HG02759 (cell line): ENCODE results near the gene ATG13.

ENCODE experiments used
- ATAC-seq: cut with Tn5 transposase; IDR thresholded peaks from one replicate; pipeline ENCODE4 v1.9.1; 2021; ENCODE audit warnings: mild to moderate bottlenecking, moderate library complexity; ENCODE audit not compliant: unreplicated experiment

The ATG13 gene

GRCh38 chr11:46674463-46675287, 57.3 kb downstream of the ATG13 start:
- no peak for ATAC-seq

DNA sequence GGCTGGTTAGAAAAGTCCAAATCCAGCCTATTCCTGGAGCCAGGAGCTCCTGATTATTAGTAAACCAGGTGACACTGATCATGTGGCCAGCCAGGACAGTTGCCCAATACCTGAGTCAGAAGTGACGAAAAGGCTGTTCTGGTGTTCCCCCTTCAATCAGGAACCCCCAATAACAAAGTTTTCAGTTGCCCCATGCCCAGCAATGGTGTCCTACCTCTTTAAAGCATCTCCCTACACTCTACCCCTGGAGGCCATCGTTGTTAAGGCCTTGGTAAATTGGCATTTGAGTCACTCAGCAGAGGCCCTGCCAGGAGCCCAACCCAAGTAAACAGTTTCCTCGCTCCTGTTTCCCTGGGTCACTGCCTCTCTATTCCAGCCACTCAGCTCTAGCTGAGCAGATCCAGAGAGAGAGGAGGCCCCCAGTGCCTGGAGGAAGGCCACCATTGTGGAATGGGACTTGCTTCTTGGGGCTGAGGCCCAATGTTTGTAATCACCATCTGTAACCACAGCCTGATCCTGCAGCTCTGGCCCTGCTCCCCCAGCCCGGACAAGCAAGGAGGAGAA, 58.0 kb downstream of the ATG13 start:
- ATAC-seq: no peak

DNA sequence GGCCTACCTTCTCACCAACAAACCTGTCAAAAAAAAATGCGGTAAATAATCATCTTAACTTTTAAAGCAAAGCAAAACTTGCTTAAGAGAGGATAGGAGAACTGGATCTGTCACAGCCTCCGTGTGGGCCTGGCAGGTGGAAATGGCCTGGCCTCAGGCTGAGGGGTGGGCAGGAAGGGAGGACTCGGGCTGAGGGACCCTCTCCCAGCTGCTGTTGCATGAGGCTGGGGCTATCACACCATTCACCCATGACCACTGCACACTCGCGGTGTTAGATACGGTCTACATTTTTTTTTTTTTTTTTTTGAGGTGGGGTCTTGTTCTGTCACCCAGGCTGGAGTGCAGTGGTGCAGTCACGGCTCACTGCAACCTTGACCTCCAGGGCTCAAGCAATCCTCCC, 58.6 kb downstream of the ATG13 start:
- ATAC-seq: no peak

DNA sequence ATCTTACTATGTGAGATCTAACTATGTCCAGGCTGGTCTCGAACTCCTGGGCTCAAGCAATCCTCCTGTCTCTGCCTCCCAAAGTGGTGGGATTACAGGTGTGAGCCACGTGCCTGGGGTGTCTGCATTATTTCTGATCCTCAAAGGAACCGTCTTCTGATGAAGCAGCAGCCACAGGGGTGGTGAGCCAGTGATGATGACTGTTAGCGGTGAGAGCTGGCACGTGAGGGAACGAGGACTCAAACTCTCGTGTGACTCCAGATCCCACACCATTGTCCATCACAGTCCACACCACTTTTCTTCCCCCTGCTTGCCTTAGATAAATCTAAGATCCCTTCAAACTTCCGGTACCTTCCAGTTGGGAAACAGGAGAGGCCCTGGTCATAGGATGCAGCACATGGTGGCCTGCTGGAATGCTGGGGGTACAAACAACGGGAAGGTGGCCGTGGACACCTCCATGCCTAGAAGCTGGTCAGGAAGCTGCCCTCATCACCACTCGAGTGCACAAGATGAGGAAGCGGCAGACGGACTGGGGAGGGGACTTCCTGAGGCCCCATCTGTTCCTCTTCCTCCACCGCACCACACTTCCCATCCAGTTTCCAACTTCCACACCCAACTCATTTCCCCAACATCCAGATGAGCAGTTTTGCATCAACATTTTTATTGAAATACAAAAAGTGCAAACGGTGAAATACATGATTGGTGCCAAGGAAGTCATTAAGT, 59.2 kb downstream of the ATG13 start:
- no peak for ATAC-seq

GRCh38 chr11:46677169-46677568, 59.8 kb downstream of the ATG13 start:
- ATAC-seq: no peak

DNA sequence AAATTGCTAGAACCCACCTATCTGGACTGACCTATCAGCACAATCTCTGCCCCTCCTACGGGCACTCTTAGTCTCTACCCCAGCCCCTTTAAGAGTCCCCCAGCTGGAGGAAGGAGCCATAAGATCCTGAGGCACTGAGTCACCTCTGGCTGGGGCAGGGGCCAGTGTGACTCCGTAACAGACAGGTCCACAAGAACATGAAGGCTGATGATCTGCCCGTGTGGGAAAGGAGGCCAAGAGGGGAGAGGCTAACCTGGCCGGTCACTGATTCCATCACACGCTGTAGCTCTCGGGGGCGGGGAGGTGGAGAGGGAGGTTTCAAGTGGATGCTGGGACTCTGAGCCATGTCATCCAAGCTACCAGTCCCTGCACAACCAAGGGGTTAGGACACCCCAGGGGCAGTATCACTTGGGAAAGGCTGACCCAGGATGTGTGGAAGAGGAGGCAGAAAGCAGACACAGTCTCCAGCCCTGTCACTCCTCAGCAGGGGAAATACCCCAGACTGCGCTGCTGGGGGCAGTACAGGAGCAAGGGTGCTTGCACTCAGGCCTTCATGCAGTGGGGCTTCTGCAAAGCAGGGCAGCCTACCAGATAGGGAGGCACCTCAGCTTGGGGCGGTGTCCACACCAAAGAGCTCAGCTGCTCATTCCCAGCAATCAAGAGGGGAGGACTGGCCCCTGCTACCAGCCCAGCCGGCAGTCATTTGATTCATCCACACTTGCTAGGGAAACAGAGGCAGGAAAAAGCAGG, 60.8 kb downstream of the ATG13 start:
- no peak for ATAC-seq

DNA sequence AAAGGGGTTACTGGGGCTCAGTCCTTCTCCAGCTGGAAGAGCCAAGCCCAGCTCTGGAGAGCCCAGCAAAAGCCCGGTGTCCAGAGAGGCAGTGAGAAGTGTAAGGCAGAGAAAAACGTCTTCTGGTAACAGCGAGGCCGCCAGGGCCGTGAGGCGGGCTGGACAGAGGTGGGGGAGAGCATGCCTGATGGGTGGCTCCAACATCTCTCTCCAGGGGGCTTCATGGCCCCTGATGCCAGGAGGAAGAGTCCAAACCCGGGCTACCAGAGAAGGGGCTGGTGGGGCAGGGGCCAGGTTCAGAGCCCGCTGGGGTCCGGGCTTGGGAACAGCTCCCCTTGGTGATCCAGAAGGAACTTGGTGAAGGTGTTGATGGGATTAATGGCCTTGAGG, 61.4 kb downstream of the ATG13 start:
- no peak for ATAC-seq

DNA sequence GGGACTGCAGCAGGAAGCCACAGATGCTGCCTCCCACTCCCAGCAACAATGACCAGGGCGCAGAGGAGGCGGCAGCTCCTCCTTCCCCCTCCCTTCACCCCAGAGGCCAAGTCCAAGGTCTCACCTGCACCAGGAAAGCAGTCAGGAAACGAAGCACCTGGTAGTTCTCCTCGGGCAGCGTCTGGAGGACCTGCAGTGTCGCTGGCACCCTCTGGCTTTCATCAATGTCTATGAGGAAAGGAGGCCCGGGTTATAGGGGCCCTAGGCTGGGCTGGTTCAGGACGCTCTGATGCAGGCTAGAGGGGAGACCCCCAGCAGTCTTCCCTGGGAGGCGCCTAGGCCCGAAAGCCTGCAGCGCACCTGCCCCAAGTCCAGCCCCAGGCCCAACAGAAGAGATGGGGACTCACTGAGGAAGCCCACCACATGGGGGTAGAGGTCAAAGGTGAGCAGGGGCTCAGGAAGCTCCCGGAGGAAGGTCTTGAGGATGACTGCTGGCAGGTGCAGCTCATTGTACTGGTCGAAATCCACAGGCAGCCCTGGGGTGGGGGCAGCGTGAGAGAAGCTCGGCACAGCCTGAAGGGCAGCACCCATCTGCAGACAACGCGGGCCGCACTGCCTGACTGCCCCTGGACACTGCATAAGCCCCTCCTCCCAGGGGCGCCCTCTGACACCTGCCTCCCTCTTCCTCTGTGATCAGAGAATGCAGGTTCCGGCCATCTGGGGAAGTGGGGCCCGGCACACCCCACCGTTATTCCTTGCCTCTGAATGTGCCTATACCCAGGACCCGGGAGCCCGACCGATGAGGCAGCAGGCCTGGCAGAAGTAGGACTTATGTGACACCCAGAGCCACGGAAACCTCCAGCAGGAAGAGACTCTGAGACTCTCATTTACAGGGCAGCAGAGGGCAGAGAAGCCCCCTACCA, 62.1 kb downstream of the ATG13 start:
- no peak for ATAC-seq

GRCh38 chr11:46680164-46680760, 62.9 kb downstream of the ATG13 start:
- no peak for ATAC-seq

DNA sequence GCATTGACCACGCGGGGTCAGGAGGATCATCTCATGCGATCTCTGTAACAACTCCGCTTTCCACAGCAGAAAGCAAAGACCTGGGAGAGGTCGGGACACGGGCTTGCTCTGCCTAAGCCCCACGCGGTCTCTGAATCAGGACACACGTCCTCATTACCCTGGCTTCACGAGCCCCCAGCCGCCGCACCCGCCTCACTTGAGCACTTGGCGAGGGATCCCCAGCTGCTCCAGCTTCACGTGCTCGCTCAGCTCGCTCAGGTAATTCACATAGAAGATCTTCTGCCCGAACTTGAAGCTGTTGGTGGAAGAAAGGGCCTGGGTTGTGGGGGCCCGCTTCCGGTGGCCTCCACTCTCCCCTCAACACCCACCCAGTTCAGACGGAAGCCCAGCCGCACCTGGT, 63.5 kb downstream of the ATG13 start:
- ATAC-seq: no peak

DNA sequence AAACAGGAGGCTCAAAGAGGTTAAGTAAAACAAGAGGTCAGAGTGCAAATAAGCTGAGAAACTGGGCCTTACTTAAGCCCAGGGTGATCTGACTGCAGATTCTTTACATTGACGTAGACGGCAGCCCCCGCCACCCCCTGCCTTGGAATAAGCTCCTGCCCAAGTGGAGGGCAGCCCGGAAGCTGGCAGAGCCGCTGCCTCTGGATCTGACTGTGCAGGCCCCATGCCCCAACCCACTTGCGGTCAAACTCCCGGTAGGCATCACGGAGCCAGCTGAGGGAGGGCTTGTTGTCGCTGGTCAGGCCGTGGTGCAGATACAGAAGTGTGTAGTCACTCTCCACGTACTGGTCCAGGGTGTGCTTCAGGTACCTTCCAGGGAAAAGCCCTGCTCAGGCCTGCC, 64.5 kb downstream of the ATG13 start:
- ATAC-seq: no peak

DNA sequence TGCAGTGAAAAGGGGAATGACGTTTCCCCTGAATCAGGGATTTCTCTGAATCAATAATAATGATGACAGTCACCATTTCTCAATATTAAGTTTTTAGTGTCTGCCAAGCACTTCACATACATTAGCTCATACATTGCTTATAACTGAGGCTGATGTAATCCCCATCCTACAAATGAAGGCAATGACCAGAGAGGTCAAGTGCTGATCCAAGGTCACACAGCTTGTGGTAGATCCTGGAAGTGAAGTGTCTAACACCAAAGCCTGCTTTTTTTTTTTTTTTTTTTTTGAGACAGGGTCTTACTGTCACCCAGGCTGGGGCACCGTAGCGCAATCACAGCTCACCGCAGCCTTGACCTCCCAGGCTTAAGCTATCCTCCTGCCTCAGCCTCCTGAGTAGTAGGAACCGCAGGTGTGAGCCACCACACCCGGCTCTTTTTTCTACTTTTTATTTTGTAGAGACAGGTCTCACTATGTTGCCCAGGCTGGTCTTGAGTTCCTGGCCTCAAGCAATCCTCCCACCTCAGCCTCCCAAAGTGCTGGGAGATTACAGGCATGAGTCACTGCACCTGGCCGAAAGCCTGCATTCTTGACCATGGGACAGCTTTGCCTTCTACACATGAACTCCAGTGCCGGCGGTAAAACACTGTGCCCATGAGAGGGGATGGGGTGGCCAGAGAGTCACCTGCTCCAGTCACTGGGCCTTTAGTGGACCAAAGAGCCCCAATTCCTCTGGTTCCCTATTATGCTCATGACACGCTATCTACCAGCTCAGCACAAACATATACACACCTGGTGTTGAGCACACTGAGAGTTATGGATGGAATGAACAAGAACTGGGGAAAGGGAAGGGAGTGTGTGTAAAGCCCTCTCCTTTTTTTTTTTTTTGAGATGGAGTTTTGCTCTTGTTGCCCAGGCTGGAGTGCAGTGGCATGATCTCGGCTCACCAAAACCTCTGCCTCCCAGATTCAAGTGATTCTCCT, 65.7 kb downstream of the ATG13 start:
- ATAC-seq: no peak

DNA sequence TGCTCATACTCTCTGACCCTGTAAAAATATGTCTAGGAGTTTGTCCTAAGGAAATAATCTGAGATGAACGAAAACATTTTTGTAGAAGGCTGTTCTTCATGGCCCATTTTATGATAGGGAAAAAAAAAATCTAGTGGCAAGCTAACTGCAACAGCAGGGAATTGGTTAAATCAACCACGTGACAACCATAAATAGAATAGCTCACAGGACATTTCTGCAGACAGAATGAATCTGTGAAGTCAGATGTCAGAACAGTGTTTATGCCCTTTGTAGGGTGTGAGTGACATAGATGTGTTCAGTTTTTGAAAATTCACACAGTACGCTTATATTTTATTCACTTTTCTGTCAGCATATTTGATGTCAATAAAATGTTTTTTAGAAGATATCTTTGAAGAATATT, 67.0 kb downstream of the ATG13 start:
- ATAC-seq: no peak

- ATAC-seq: no peak
These were observed 69.8 kb downstream of the ATG13 start for GRCh38 chr11:46686886-46687795.

DNA sequence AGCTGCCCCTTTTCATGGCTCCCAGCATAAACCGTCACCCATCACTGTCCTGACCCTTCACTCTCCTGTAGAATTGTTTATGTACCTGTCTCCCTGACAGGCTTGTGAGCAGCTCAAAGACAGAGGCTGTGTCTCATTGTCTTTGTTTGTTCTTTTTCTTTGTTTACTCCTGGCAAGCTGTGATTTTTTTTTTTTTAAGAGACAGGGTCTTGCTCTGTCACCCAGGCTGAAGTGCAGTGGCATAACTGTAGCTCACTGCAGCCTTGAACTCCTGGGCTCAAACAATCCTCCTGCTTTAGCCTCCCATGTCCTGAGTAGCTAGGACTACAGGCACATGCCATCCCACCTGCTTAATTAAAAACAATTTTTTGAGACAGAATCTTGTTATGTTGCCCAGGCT, 73.3 kb downstream of the ATG13 start:
- ATAC-seq: no peak

GRCh38 chr11:46692450-46692849, 75.1 kb downstream of the ATG13 start:
- ATAC-seq: no peak

DNA sequence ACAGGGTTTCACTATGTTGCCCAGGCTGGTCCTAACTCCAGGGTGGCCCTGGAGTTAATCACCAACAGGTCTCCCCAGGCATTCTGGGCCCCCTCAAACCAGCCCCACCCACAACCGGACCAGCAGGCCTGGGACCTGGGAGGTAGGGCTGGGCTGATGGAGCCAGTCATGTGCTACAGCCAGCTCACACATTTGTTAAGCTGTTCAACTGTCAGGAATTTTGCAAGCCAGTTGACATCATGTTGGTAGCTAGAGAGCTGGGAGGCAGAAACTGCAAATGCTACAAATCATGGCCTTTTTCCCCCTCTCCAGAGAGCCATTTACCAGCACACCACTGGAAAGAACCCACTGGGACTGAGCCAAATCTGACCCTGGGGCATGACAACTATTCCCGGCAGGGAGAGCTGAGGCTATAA, 76.3 kb downstream of the ATG13 start:
- no peak for ATAC-seq

- no peak for ATAC-seq
These were observed 76.7 kb downstream of the ATG13 start for GRCh38 chr11:46694072-46694471.
